GM21825 (cell line): ENCODE data around the gene HOXC12.

Source experiments
- ATAC-seq: cut with Tn5 transposase; IDR thresholded peaks from one replicate; pipeline ENCODE4 v1.9.1; 2021; ENCODE audit warnings: mild to moderate bottlenecking, moderate library complexity; ENCODE audit not compliant: unreplicated experiment

The HOXC12 gene

GRCh38 chr12:54005853-54006558 lies 51.3 kb downstream of the HOXC12 start:
- ATAC-seq, result peak; percentile 76

GRCh38 chr12:54006559-54007220 lies 52.0 kb downstream of the HOXC12 start:
- ATAC-seq, result no peak

GRCh38 chr12:54007538-54008259 lies 53.0 kb downstream of the HOXC12 start:
- ATAC-seq, result no peak

DNA sequence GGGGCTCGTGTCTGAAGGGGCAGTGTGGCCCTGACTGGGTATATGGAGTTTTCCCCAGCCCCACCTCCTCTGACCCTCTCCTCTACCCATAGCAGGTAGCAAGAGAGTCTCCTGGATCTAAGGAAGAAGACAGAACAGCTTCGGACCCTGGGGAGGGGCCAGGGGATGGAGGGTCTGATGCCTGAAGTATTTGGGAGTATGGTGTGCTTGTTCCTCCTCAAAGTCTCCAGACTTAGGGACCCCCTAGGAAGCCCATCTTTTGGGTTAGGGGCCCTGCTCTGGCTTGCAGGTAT lies 53.5 kb downstream of the HOXC12 start:
- ATAC-seq, result no peak
